ENCODE results near the gene KHK.

KHK gene

DNA sequence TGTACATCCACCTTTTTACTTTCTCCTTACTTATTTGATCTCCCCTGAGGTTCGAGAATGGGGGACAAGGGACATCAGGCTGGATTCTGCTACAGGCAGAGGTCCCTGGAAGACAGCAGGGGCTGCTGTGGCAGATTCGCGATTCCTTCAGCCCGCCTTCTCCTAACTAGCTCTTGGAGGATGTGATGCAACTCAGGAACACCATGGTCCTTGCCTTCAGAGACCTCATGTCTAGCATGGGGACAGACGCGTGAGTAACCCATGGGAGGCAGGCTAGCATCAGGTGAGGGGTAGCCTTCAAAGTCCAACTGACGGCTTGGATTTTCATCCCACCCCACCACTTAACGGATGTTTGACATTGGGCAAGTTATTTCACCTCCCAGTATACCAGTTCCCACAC, 61.4 kb downstream of the KHK start:
- Histone ChIP-seq H3K4me1 (ENCODE audit: control insufficient read depth, insufficient read depth, low read length, poor library complexity, severe bottlenecking) (no peaks in the 10 kb centered on the region), H3K4me3 (ENCODE audit: extremely low read depth, insufficient read depth, low read length, poor library complexity, severe bottlenecking) (no peak overlapping the region), H3K9me3 (ENCODE audit: control insufficient read depth, low read length) (peaks cover 4% of the 10 kb centered on the region), H3K36me3 (ENCODE audit: control insufficient read depth, insufficient read depth, low read length) (no peaks in the 10 kb centered on the region), H3K27ac (ENCODE audit: low read depth, low read length, severe bottlenecking) (no peak overlapping the region)
- 92 to 93% methylated on average over 6 to 8 of the region's 8 CpGs for WGBS, 2 experiments (ENCODE audit: insufficient coverage in 2 of 2)

DNA sequence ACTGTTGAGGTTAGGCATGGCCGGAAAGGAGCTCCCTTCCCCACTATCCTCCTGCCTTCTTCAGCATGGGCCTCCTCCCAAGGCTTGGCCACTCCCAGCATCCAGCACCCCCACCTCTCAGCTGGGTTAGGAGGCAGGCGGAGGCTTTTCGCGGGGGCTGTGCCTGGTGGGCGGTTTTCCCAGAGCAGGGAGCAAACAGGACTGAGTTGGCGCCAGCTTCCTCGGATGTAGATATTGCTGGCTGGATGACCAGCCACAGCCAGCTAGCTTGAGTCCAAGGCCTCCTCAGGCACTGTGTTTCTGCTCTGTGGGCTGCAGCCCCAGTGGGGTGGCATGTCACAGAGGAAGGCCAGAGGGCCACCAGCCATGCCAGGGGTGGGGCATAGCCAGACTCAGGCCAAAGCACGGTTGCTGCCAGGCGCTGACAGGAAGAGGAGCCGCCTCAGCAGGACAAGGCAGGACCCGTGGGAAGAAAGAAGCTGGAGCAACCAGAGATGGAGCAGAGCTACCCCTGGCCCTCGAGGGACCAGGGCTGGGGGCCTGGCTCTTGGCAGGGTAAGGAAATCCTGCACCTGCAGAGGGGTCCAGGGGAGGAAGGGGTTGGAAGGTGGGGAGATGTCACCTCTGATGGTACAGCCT, 62.3 kb downstream of the KHK start, which contains the start of gene TCF23:
TCF23 (plus strand) TSS at position 204 of the 639 bp plus-strand sequence; CDS start at position 334, 130 bp downstream.
- Histone ChIP-seq H3K36me3 (ENCODE audit: control insufficient read depth, insufficient read depth, low read length) (no peaks in the 10 kb centered on the region), H3K27ac (ENCODE audit: low read depth, low read length, severe bottlenecking) (no peak within 1 kb of the TSS), H3K4me1 (ENCODE audit: control insufficient read depth, insufficient read depth, low read length, poor library complexity, severe bottlenecking) (peaks cover 3% of the 10 kb centered on the region), H3K4me3 (ENCODE audit: extremely low read depth, insufficient read depth, low read length, poor library complexity, severe bottlenecking) (no peak within 1 kb of the TSS), H3K9me3 (ENCODE audit: control insufficient read depth, low read length) (no peaks in the 10 kb centered on the region)
- WGBS, 2 experiments (ENCODE audit: insufficient coverage in 2 of 2) = 90 to 94% methylated on average over 9 to 12 of the region's 12 CpGs

DNA sequence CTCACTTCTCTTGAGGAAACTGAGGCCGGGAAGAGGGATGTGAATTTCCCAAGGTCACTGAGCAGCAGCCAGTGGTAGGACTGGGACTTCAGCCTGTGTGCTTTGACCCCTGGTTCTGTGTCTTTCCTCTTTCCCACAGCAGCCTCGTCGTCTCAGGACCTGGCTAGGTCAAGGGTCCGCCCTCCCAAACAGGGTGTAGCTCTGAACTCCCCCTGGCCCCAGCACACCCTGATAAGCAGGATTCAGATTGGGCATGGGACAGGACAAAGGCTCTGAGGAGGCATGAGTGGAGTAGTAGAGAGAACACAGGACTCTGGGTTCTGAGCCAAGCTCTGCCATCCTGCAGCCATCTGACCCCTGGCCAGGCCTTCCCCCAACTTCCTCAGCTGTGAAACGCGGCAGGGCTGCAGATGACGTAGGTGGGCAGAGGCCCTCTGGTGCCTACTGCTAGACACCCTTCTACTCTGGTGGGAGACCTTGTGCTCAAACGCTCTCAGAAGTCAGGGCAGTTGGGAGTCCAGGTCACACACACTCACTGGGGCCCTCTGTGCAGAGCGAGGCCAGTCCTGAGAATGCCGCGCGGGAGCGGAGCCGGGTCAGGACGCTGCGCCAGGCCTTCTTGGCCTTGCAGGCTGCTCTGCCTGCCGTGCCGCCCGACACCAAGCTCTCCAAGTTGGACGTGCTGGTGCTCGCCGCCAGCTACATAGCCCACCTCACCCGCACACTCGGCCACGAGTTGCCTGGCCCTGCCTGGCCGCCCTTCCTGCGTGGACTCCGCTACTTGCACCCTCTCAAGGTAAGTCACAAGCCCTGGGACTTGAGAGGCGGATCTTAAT, 63.2 kb downstream of the KHK start:
- Histone ChIP-seq H3K9me3 (ENCODE audit: control insufficient read depth, low read length) (no peaks in the 10 kb centered on the region), H3K36me3 (ENCODE audit: control insufficient read depth, insufficient read depth, low read length) (no peaks in the 10 kb centered on the region), H3K4me1 (ENCODE audit: control insufficient read depth, insufficient read depth, low read length, poor library complexity, severe bottlenecking) (peaks cover 3% of the 10 kb centered on the region), H3K27ac (ENCODE audit: low read depth, low read length, severe bottlenecking) (no peak overlapping the region), H3K4me3 (ENCODE audit: extremely low read depth, insufficient read depth, low read length, poor library complexity, severe bottlenecking) (no peak overlapping the region)
- WGBS, 2 experiments (ENCODE audit: insufficient coverage in 2 of 2) = 95 to 96% methylated on average over 19 to 25 of the region's 29 CpGs
